NCI-H2081 treated with DMSO at 0.1 percent for 48 hours (cell line): ENCODE results near the gene BCS1L.

Experiments
- DNase-seq: peaks from one replicate; lab custom pipeline; 2025; lab: John Stamatoyannopoulos, UW

Gene BCS1L

DNA sequence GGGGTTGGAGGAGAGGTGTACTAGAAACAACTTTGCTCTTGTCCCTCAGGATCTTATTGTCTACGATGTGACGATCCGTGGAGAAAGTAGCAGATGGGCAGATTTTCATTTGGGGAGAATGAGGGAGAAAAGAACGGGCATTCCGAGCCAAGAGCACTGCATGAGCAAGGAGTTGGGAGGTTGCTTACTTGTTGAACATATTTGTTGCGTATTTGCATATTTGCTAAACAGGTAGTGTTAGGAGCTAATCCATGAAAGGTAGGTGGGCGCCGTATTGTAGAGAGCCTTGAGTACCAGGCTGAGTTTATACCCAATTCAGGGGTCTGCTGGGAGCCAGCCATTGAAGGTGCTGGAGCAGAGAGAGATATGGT, 490 bp downstream of the BCS1L start:
- no peak for DNase-seq

DNA sequence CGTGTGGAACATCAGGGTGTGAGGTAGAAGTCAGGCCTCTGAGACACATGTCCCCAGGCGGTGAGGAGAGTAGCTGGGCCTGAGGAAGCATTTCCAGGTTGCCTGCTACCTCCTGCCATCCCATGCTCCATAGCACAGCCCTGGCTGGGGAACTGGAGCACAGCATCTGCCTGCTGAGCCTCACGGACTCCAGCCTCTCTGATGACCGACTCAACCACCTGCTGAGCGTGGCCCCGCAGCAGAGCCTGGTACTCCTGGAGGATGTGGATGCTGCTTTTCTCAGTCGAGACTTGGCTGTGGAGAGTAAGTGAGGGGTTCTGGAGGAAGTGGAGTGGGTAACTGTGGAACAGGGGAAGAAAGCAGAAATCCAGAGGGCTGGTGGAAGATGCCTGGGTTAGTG, 2.9 kb downstream of the BCS1L start:
- DNase-seq = no peak

DNA sequence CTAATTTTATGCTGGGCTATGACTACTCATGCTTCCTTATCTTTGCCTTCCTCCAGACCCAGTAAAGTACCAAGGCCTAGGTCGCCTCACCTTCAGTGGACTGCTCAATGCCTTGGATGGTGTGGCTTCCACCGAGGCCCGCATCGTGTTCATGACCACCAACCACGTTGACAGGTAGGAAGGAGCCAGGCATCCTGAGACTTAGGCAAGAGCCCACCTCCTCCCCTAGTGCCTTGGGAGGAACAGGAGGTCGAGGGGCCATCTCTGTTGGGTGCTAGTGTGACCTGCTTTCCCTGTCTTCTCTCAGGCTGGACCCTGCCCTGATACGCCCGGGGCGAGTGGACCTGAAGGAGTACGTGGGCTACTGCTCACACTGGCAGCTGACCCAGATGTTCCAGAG, 3.3 kb downstream of the BCS1L start:
- DNase-seq = no peak

DNA sequence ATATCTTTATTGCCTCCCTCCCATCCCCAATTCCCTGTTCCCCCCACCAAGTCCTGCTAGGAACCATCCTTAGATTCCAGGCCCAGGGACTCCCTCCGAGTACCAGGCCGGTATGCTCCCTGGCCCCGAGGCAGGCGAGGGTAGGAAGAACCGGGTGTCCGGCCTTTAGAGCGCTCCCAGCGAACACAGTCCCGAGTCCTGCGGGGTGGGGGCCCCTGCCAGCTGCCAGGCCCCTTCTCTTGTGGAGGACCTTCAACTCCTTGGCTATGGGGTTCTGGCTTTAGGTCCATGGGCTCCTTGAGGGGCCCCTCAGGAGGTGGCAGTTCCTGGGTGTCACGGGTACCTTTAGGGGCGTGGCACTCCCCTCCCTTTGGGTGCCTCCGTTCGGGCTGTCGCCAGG, 4.4 kb downstream of the BCS1L start:
- no peak for DNase-seq

DNA sequence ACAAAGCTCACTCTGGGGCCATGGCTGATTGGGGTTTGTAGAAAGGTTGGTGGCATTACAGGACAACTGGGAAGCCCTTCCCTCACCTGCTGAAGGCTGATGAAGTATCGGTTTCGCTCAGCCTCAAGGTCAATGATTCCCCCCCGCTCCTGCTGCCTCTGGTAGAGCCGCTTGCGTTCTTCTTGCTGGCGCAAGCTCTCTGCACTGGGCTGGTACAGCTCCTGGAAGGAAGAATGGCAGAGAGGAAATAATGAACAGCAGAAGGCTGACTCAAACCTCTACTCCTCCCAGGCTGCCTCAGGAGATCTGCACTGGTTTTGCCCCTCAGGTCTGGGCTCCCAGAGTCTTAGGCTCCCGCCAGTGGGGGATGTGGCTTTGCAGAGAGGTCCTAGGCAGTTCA, 5.2 kb downstream of the BCS1L start:
- DNase-seq = no peak

DNA sequence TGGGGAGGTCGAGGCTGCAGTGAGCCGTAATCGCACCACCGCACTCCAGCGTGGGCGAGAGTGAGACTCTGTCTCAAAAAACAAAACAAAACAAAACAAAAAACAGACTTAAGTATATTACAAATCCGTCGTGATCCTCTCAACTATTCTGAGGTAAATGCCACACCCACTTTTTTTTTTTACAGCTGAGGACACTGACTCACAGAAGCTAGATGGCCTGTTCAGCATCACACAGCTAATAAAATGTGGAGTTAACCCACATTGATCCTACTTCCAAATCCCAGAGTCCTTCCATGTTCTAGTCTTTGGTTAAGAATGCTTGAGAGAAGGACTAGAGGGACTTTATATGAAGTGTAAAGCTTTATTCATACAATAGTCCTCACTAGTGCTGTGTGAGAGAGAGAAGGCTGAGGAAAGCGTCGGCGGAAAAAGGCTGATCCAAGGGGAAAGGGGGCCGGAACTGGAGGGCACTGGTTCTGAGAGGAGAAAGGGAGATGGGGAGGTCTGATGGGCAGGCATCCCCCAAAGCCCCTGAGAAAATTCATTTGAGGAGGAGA, 11.7 kb downstream of the BCS1L start:
- no peak for DNase-seq

DNA sequence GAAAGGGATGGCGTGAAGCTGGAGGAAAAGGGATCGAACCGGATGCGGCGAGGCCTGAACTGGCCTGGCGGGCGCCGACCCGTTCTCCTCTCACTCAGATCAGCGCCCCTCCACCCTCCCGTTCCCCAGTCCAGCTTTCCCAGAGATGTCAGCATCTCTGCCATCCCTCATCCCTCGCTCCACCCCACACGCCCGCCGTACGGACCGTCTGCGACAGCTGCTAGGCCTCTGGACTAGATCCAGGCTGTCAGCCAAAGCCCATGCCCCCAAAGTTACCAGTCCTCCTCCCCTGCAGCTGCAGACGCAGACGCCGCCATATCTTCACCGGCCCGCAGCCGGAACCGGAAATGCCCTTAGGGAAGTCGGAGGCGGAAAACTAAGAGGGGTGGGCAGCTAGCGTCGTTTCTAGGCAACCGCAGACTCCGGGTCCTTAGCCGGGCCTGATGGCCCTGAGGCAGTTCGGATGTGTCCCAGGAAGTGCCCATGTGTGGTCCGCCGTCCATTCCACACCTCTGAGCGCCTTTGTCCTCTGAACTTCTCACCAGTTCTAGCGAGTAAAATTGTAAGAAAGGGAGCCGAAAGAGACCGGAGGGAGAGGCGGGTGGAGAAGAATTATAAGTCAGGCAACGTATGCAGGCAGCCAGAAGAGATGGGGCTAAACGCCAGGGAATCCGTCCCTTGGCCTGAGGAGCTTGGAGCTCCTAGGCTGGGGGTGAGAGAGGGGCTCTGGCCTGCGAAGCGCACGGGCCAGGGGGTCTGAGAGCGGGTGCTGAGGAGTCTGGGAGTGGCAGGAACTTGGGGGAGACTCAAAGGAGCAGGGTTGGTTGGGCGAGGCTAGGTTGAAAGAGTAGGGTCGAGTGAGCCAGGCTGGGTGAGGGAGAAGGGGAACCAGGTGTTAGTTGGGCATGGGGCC, 12.4 kb downstream of the BCS1L start, which contains the start of the genes RNF25 and STK36:
TSS of gene RNF25 (minus strand) at position 349 of the 913 bp plus-strand sequence. CDS start at position 317, 32 bp downstream.
TSS of gene STK36 (plus strand) at position 433 of the 913 bp plus-strand sequence. CDS start 744 bp downstream, outside the sequence.
- peak; percentile 38 for DNase-seq

DNA sequence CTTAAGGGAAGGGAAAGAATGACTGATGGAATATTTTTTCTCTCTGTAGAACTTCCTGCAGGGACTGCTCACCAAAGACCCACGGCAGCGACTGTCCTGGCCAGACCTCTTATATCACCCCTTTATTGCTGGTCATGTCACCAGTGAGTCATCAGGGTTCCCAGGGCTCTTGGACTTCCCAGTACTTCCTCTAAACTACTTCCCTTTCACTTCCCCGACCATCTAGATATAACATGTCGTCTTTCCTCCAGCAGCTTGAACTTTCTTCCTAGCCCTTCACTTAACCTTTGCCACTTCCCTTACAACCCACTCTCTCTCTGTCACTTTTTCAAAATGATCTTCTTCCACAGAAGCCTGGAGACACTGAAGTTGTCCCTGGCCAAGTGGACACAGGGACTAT, 19.6 kb downstream of the BCS1L start:
- no peak for DNase-seq

DNA sequence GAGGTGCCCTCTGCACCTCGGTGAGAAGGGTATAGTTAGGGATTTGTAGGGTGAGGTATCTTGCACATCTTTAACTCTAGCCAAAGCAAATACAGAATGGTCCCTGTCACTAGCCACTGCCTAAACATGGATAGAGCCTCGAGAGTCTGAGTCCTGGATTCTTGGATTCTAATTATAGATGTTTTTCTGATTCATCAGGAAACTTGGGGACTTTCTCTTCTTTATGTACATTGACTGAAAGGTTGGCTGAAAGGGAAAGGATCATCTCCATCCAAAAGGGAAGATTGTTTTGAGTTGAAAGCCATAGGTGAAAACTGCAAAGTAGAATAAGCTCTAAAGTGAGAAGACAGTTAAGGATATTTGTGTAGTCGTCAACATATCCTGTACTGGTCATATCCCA, 20.6 kb downstream of the BCS1L start:
- DNase-seq = no peak

DNA sequence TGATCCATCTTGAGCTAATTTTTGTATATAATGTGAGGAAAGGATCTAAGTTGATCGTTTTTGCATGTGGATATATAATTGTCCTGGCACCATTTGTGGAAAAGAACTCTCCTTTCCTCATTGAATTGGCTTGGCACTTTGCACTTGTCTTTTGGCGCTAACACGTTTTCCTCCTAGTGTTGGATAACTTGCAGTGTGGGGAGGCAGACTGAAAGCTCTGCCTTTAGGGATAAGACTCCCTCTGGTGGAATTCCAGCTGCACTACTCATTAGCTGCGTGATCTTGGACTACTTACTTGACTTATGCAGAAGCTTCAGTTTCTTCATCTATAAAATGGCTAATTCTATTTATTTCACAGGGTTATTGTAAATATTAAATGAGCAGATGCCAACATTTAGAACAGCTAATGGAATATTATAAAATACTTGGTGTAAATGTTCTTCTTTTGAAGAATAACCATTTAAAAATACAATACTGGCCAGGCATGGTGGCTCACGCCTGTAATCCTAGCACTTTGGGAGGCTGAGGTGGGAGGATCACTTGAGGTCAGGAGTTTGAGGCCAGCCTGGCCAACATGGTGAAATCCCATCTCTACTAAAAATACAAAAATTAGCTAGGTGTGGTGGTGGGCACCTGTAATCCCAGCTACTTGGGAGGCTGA, 28.0 kb downstream of the BCS1L start:
- peak; percentile 23 for DNase-seq

DNA sequence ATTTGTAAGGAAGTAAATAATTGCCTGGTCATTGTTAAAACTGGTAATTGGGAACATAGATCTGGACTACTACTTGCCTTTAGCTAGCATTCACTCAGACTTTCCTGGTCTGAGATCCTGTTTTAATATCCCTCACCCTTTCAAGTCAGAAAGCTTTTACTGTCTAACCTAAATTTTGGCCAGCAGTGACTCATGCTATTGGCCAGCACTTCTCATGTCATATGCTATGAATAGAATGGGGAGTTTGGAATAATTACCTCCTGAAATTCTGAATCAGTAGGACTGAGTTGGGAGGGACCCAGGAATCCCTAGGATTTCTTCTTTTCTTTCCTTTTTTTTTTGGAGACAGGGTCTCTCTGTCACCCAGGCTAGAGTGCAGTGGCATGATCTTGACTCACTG, 31.8 kb downstream of the BCS1L start:
- DNase-seq = no peak

DNA sequence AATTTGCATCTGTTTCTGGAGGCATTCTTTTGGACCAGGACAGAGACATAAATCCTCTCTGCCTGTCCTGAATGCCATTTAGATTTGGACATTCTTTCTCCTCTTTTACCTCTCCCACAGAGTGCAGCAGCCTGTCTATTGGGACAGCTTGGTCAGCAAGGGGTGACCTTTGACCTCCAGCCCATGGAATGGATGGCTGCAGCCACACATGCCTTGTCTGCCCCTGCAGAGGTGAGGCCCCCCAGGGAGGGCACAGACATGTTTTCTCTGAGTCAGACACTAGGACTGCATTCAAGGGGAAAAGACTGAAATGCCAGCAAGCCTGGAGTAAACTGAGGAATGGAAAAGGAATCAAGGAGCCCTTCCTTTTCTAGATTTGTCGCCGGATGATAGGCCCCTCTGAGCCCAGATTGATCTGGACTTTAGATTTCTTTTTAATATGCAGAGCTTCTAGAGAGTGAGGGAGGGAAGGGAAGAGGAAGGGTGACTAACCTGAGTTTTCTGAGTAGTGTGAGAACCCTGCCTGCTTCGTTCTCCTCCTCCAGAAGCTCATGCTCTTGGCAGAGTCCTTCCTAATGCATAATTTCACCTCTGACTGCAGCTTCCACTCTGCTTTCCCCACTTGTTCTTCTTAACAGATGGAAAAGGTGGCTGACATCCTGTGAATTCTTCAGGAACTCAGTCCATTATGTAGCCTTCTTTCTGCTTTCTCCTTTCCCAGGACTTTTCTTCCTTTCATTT, 35.1 kb downstream of the BCS1L start:
- no peak for DNase-seq

DNA sequence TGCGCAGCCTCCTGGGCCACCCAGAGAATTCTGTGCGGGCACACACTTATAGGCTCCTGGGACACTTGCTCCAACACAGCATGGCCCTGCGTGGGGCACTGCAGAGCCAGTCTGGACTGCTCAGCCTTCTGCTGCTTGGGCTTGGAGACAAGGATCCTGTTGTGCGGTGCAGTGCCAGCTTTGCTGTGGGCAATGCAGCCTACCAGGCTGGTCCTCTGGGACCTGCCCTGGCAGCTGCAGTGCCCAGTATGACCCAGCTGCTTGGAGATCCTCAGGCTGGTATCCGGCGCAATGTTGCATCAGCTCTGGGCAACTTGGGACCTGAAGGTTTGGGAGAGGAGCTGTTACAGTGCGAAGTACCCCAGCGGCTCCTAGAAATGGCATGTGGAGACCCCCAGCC, 39.4 kb downstream of the BCS1L start:
- DNase-seq = no peak

DNA sequence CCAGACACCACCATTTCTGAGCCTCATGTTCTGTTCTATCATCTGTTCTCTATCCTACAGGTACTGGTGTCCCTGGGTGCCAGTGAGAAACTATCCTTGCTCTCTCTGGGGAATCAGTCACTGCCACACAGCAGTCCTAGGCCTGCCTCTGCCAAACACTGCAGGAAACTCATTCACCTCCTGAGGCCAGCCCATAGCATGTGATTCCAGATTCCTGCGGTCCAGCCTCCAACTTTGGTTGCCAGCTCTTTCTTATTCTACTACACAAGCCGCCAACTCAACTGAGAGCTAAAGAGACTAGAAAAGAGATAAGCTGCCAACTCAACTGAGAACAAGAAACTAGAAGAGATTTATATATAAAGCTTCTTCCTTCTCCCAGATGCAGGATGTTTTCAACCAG, 42.3 kb downstream of the BCS1L start:
- DNase-seq = no peak

DNA sequence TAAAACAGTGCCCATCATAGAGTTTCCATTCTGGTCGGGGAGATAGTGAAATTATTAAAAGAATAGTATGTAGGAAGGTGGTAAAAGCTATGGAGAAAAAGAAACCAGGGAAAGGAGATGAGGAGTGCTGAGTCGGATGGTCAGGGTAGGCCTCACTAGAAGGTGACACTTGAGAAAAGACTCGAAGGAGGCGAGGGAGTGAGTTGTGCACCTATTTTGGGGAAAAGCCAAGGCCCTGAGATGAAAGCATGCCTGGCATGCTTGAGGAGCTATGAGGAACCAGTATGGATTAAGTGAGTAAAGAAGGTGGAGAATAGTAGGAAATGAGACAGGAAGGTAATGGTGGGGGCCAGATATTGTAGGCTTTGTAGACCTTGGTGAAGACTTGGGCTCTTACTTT, 43.9 kb downstream of the BCS1L start:
- DNase-seq = no peak

DNA sequence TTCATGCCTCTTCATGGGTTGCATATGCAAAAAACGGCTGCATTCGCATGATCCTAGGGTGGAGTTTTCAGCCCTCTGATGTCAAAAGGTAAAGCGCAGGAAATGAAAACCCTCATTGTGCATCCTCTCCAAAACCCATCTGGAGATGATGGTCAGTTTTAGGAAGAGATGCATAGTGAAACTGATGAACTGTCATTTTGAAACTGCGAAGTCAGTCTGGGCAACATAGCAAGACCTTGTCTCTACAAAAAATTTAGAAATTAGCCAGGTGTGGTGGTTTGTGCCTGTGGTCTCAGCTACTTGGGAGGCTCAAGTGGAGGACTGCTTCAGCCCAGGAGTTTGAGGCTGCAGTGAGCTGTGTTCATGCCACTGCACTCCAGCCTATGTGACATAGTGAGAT, 48.6 kb downstream of the BCS1L start:
- no peak for DNase-seq

DNA sequence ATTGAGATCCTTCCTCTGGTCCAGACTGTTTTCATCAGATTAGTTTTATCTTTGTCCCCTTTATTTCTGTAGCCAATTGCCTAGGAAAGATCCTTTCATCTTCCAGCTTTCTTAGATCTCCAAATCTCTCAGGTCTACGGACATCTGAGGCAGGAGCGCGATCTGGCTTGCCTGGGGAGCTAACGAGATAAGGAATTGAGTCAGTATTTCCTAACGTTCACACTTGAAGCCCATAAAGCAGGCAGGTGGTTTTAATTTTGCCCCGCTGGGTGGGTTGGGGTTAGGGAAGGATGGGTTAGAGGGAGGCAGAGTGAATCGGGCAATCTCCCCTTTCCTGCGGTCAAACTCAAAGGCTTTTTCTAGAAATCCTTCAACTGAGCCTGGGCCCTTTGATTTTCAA, 50.4 kb downstream of the BCS1L start:
- no peak for DNase-seq

DNA sequence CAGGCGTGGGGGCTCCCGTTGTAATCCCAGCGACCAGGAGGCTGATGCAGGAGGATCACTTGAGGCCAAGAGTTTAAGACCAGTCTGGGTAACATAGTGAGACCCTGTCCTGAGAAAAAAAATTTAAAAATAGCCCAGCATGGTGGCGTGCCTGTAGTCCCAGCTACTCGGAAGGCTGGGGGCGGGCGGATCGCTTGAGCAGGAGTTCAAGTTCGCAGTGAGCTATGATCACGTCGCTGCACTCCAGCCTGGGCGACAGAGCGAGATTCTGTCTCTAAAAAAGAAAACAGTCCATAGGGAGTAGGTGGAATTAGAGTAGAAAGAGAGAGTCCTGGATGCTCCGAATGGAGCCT, 50.8 kb downstream of the BCS1L start:
- no peak for DNase-seq

DNA sequence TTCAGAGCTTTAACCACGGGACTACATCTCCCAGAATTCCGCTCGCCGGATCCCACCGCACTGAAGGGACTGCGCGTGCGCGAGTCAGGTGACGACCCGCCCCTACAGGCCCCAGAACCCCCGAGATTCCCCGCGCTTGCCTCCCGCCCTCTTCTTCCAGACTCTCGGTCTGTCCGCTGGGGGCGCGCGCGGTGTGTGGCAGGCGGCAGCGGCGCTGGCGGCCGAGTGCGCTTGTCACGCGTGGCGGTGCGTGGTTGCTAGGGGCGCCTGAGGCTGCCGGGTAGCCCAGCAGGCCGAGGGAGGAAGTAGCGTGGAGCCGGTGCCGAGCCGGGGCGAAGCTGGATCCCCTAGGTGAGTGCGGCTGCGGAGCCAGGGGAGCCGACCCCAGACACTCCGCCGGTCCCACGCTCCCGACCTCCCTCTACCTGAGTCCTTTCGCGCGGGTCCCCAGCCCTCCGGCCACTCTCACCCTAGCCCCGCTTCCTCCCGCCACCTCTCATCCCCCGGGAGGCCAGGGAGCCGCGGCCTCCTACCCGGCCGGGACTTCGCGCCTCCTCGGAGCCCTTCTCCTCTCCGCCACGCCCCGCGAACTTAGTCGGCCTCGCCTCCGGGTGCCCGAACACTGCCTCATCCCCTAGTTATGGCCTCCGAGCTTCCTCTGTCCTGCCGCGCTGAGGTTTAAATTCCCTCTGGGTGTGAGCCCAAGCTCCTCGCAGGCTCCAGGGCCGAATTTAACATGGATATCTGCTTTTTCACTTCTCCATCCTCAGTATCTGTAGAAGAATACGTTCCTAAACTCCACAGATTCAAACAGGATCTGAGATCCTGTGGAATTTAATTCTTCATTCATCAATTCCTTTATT, 51.4 kb downstream of the BCS1L start, which contains the start of gene TTLL4:
TSS of gene TTLL4 (plus strand) at position 149 of the 863 bp plus-strand sequence. CDS start 26,842 bp downstream, outside the sequence.
- peak; percentile 68 for DNase-seq

DNA sequence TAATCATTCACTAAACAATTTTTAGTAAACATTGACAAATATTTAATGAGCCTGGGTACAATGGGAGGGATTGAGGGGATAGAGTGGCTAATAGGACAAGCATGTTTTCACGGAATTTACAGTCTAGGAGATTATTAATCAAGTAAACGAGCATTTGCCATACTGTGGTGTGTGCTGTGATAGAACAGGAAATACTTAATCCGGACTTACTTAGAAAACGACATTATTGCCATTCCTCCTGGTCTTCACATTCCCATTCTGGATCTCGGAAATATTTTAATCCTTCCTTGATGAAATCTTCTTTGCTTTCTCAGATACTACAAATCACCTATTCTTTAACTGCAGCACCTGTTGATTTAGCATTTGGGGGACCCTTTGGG, 52.1 kb downstream of the BCS1L start:
- no peak for DNase-seq
